Erythroblast (primary cell): ENCODE results near the gene GLIS1.

ENCODE experiments used
- GATA1 ChIP-seq: IDR thresholded peaks from 2 replicates; pipeline ENCODE4 v1.6.1; 2011; ENCODE audit warnings: low read depth, mild to moderate bottlenecking, control low read depth, low read length, moderate library complexity
- POLR2A ChIP-seq: IDR thresholded peaks from 2 replicates; pipeline ENCODE4 v1.6.1; 2011; ENCODE audit warnings: mild to moderate bottlenecking, low read length

DNA sequence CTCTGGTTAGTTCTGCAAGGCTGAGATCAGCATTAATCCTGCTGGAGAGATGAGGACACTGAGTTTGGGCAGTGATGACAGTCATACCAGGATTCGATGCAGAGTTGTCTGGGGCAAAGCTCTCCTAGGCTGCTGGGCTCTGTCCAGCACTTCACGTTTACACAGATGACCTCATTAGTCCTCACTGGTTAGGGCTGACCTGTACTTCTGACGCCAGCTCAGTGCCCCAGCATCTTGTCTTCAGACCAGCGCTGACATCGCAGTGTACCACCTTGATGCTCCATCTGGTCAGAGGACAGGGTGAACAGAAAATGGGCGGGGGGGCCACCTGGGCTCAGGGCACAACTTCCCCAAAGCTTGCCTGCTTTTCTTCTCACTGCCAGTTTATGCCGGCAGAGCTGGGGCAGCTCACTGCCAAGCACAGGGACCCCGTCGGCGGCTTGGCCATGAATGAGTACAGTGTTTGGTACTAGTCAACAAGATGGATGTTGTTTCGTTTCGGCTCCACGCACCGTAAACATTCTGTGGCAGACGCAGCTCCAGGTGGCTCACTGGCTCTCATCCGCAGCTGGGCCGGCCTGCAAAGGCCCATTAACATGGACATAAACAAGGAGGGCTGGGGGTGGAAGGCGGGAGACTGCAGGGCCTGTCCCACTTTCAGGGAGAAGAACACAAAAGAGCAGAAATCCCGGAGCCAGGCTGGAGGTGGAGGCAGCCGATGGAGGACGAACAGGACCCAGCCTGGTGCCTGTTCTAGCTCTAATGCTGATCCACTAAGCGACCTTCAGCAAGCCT is 118.7 kb downstream of the GLIS1 start:
- TF ChIP-seq POLR2A (no peak), GATA1 (no peak)
